GM23338 (cell line): ENCODE measurements around the gene GGCX. TPM values are rescaled to one million over a fixed set of nuclear protein-coding genes. Genes with fewer than 3 reads are reported as not detected.

Experiments
- ATAC-seq: fragments of 200-7000 bp; cut with Tn5 transposase; 3 replicates; pipeline ENCODE4 v1.9.1; 2020
- DNase-seq: peaks from one replicate; pipeline ENCODE4 v3.0.0-alpha.2; 2015; ENCODE audit warnings: low spot score
- H2AFZ ChIP-seq: fragments of 200-600 bp; sonication (generic); 2 replicates; pipeline ENCODE4 v1.8.0; 2016; ENCODE audit warnings: antibody characterized with exemption, mild to moderate bottlenecking, moderate library complexity
- H3F3A ChIP-seq: fragments of 200-600 bp; sonication (generic); replicated peaks from 2 replicates; pipeline ENCODE4 v1.8.0; 2017; ENCODE audit warnings: antibody characterized with exemption, mixed run types, low read depth
- H3K27ac ChIP-seq: fragments of 200-600 bp; sonication (generic); 2 replicates; pipeline ENCODE4 v1.6.1; 2016; ENCODE audit warnings: low read depth
- H3K27me3 ChIP-seq: fragments of 200-600 bp; sonication (generic); 2 replicates; pipeline ENCODE4 v1.8.0; 2016; ENCODE audit warnings: mild to moderate bottlenecking, mixed run types, moderate library complexity; ENCODE audit not compliant: insufficient read depth
- H3K36me3 ChIP-seq: fragments of 200-600 bp; sonication (generic); 2 replicates; pipeline ENCODE4 v1.8.0; 2016; ENCODE audit warnings: mild to moderate bottlenecking; ENCODE audit not compliant: insufficient read depth
- H3K4me1 ChIP-seq: fragments of 200-600 bp; sonication (generic); 2 replicates; pipeline ENCODE4 v1.8.0; 2016; ENCODE audit warnings: mild to moderate bottlenecking, moderate library complexity; ENCODE audit not compliant: insufficient read depth
- H3K4me2 ChIP-seq: fragments of 200-600 bp; sonication (generic); 2 replicates; pipeline ENCODE4 v1.7.1; 2017; ENCODE audit warnings: mixed run types
- H3K4me3 ChIP-seq: fragments of 200-600 bp; sonication (generic); 2 replicates; pipeline ENCODE4 v1.6.1; 2016; ENCODE audit warnings: mixed run types
- H3K79me2 ChIP-seq: fragments of 200-600 bp; sonication (generic); replicated peaks from 2 replicates; pipeline ENCODE4 v1.8.0; 2017; ENCODE audit warnings: mild to moderate bottlenecking; ENCODE audit not compliant: insufficient read depth
- H3K9me2 ChIP-seq: fragments of 200-600 bp; sonication (generic); 2 replicates; pipeline ENCODE4 v1.8.0; 2017; ENCODE audit not compliant: insufficient read depth
- H4K20me1 ChIP-seq: fragments of 200-600 bp; sonication (generic); replicated peaks from 2 replicates; pipeline ENCODE4 v1.8.0; 2017; ENCODE audit warnings: mild to moderate bottlenecking; ENCODE audit not compliant: insufficient read depth
- H3K27ac Mint-ChIP-seq: 2 replicates; pipeline ENCODE4 v1.8.0; 2020; ENCODE audit warnings: inconsistent platforms, mild to moderate bottlenecking, moderate library complexity, mixed read lengths
- H3K27me3 Mint-ChIP-seq: 3 replicates; pipeline ENCODE4 v1.8.0; 2022; ENCODE audit warnings: low read depth, mild to moderate bottlenecking, moderate library complexity, mixed read lengths, inconsistent platforms; ENCODE audit not compliant: insufficient read depth, poor library complexity
- H3K36me3 Mint-ChIP-seq: 3 replicates; pipeline ENCODE4 v1.8.0; 2021; ENCODE audit warnings: low read depth, mild to moderate bottlenecking, inconsistent platforms, moderate library complexity, mixed read lengths
- H3K4me1 Mint-ChIP-seq: 3 replicates; pipeline ENCODE4 v1.8.0; 2020; ENCODE audit warnings: mild to moderate bottlenecking, inconsistent platforms, mixed read lengths
- H3K4me3 Mint-ChIP-seq: 3 replicates; pipeline ENCODE4 v1.8.0; 2021; ENCODE audit warnings: moderate library complexity, mild to moderate bottlenecking, inconsistent platforms, mixed read lengths
- H3K9me3 Mint-ChIP-seq: 3 replicates; pipeline ENCODE4 v1.8.0; 2020; ENCODE audit warnings: moderate library complexity, mild to moderate bottlenecking, inconsistent platforms, mixed read lengths
- EZH2phosphoT487 ChIP-seq: fragments of 200-600 bp; sonication (generic); IDR thresholded peaks from one replicate; pipeline ENCODE4 v1.8.1; 2018; ENCODE audit warnings: antibody characterized with exemption; ENCODE audit not compliant: unreplicated experiment
- JUNB ChIP-seq: IDR thresholded peaks from one replicate; pipeline ENCODE4 v1.6.1; 2016; ENCODE audit warnings: antibody characterized with exemption; ENCODE audit not compliant: unreplicated experiment
- NANOG ChIP-seq: IDR thresholded peaks from 2 replicates; pipeline ENCODE4 v1.6.1; 2016; ENCODE audit warnings: antibody characterized with exemption, borderline replicate concordance
- REST ChIP-seq: IDR thresholded peaks from one replicate; pipeline ENCODE4 v1.6.1; 2018; ENCODE audit warnings: antibody characterized with exemption; ENCODE audit not compliant: unreplicated experiment
- STAT1 ChIP-seq: IDR thresholded peaks from one replicate; pipeline ENCODE4 v1.6.1; 2016; ENCODE audit warnings: antibody characterized with exemption; ENCODE audit not compliant: unreplicated experiment
- ZNF114 ChIP-seq: fragments of 250-450 bp; sonication (Bioruptor Pico); IDR thresholded peaks from 2 replicates; pipeline ENCODE4 v1.5.0; 2020; ENCODE audit warnings: mild to moderate bottlenecking, moderate library complexity
- ZNF331 ChIP-seq: fragments of 250-450 bp; sonication (Bioruptor Pico); IDR thresholded peaks from 2 replicates; pipeline ENCODE4 v1.5.0; 2020; ENCODE audit warnings: low read depth, mild to moderate bottlenecking, moderate library complexity
- polyA plus RNA-seq: library from polyadenylated mRNA; unstranded; fragments of >200 nt; fragmentation: Nextera tagmentation; extraction: Ambion mirVana; gene quantifications from 2 replicates; pipeline ENCODE4 v1.2.1, GENCODE V29; 2016
- total RNA-seq: library from RNA; depleted of rRNA; stranded (reverse); fragments of >200 nt; shearing (Covaris generic); gene quantifications from 2 replicates; pipeline ENCODE4 v1.2.3, GENCODE V29; 2014
- TF ChIP-seq, protein P1 (sequence below): fragments of 250-450 bp; sonication (Bioruptor Pico); IDR thresholded peaks from 2 replicates; pipeline ENCODE4 v1.5.0; 2020; ENCODE audit warnings: mild to moderate bottlenecking, moderate library complexity
- TF ChIP-seq, protein P2 (sequence below): IDR thresholded peaks from 2 replicates; pipeline ENCODE4 v1.6.1; 2016; ENCODE audit warnings: antibody characterized with exemption

Gene GGCX
- total and polyA plus RNA-seq, 2 experiments from 2014 or later = 14.4 to 36.2 TPM

- TF ChIP-seq, protein P1, sequence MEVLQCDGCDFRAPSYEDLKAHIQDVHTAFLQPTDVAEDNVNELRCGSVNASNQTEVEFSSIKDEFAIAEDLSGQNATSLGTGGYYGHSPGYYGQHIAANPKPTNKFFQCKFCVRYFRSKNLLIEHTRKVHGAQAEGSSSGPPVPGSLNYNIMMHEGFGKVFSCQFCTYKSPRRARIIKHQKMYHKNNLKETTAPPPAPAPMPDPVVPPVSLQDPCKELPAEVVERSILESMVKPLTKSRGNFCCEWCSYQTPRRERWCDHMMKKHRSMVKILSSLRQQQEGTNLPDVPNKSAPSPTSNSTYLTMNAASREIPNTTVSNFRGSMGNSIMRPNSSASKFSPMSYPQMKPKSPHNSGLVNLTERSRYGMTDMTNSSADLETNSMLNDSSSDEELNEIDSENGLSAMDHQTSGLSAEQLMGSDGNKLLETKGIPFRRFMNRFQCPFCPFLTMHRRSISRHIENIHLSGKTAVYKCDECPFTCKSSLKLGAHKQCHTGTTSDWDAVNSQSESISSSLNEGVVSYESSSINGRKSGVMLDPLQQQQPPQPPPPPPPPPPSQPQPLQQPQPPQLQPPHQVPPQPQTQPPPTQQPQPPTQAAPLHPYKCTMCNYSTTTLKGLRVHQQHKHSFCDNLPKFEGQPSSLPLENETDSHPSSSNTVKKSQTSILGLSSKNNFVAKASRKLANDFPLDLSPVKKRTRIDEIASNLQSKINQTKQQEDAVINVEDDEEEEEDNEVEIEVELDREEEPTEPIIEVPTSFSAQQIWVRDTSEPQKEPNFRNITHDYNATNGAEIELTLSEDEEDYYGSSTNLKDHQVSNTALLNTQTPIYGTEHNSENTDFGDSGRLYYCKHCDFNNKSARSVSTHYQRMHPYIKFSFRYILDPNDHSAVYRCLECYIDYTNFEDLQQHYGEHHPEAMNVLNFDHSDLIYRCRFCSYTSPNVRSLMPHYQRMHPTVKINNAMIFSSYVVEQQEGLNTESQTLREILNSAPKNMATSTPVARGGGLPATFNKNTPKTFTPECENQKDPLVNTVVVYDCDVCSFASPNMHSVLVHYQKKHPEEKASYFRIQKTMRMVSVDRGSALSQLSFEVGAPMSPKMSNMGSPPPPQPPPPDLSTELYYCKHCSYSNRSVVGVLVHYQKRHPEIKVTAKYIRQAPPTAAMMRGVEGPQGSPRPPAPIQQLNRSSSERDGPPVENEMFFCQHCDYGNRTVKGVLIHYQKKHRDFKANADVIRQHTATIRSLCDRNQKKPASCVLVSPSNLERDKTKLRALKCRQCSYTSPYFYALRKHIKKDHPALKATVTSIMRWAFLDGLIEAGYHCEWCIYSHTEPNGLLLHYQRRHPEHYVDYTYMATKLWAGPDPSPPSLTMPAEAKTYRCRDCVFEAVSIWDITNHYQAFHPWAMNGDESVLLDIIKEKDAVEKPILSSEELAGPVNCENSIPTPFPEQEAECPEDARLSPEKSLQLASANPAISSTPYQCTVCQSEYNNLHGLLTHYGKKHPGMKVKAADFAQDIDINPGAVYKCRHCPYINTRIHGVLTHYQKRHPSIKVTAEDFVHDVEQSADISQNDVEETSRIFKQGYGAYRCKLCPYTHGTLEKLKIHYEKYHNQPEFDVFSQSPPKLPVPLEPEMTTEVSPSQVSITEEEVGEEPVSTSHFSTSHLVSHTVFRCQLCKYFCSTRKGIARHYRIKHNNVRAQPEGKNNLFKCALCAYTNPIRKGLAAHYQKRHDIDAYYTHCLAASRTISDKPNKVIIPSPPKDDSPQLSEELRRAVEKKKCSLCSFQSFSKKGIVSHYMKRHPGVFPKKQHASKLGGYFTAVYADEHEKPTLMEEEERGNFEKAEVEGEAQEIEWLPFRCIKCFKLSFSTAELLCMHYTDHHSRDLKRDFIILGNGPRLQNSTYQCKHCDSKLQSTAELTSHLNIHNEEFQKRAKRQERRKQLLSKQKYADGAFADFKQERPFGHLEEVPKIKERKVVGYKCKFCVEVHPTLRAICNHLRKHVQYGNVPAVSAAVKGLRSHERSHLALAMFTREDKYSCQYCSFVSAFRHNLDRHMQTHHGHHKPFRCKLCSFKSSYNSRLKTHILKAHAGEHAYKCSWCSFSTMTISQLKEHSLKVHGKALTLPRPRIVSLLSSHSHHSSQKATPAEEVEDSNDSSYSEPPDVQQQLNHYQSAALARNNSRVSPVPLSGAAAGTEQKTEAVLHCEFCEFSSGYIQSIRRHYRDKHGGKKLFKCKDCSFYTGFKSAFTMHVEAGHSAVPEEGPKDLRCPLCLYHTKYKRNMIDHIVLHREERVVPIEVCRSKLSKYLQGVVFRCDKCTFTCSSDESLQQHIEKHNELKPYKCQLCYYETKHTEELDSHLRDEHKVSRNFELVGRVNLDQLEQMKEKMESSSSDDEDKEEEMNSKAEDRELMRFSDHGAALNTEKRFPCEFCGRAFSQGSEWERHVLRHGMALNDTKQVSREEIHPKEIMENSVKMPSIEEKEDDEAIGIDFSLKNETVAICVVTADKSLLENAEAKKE = no peak
- no peak for TF ChIP-seq ZNF331 (CRISPR knock-in tag)
- TF ChIP-seq EZH2phosphoT487 = no peak
- TF ChIP-seq, protein P2, sequence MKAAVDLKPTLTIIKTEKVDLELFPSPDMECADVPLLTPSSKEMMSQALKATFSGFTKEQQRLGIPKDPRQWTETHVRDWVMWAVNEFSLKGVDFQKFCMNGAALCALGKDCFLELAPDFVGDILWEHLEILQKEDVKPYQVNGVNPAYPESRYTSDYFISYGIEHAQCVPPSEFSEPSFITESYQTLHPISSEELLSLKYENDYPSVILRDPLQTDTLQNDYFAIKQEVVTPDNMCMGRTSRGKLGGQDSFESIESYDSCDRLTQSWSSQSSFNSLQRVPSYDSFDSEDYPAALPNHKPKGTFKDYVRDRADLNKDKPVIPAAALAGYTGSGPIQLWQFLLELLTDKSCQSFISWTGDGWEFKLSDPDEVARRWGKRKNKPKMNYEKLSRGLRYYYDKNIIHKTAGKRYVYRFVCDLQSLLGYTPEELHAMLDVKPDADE = no peak
- TF ChIP-seq ZNF114 (CRISPR knock-in tag) = no peak
These were observed 14.0 kb downstream of the GGCX start (continued) for GRCh38 chr2:85547089-85547858.

DNA sequence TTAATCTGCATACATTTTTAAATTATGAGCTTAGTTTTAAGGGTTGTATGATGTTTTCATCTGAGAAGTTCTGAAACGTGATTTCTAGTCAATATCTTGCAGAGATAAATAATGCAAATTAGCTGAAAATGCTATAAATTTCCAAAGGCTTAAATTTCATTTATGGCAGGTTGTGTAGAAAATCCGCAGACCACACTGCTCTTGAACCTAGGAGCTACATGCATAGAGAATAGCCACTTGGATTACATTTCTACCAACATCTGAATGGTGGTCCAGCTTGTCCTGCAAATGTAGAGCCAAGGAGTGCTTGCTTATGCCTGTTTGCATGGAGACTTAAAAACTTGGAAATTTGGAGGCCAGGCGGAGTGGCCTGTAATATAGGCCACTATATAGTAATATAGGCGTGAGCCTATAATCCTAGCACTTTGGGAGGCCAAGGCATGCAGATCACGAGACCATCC, 15.5 kb downstream of the GGCX start:
- Histone ChIP-seq H3K4me3 (no peak overlapping the region), H3K79me2 (peaks cover 20% of the 10 kb centered on the region), H3K4me2 (no peak overlapping the region), H3K4me1 (peaks cover 13% of the 10 kb centered on the region), H3K9me2 (no peaks in the 10 kb centered on the region), H3K27ac (peak overlapping the region; percentile 80), H3F3A (peaks cover 66% of the 10 kb centered on the region), H4K20me1 (peaks cover 26% of the 10 kb centered on the region), H3K27me3 (no peaks in the 10 kb centered on the region), H3K36me3 (peaks cover 64% of the 10 kb centered on the region), H2AFZ (no peak overlapping the region)
- Mint-ChIP-seq H3K27me3 (peaks cover 21% of the 10 kb centered on the region), H3K4me1 (peaks cover 39% of the 10 kb centered on the region), H3K9me3 (no peaks in the 10 kb centered on the region; the same call in 2 of the 3 replicates), H3K4me3 (no peak overlapping the region), H3K36me3 (peaks cover 84% of the 10 kb centered on the region), H3K27ac (no peak overlapping the region)
- DNase-seq (no peak), ATAC-seq (no peak)
- TF ChIP-seq ZNF331 (CRISPR knock-in tag) = no peak
- TF ChIP-seq STAT1 = no peak
- no peak for TF ChIP-seq JUNB
- no peak for TF ChIP-seq ZNF114 (CRISPR knock-in tag)
- TF ChIP-seq, protein P2 = no peak
- no peak for TF ChIP-seq REST
- no peak for TF ChIP-seq NANOG
